Astrocyte of the spinal cord (primary cell): ENCODE results near the gene SLC17A7.
A peak's percentile ranks its signal among the peaks of the same experiment; 100 is the strongest.

Source experiments
- DNase-seq: peaks from one replicate; pipeline ENCODE4 v3.0.0; 2011; ENCODE audit warnings: low read depth, low spot score
- H3K4me3 ChIP-seq: 2 replicates; pipeline ENCODE4 v1.5.1; 2011; ENCODE audit warnings: low read depth, mild to moderate bottlenecking, low read length, moderate library complexity
- in situ Hi-C: cut with HindIII; loops from 2 replicates; pipeline ENCODE4 v1.10.0; 2017; ENCODE audit warnings: low sequenced_read_pairs
- TF ChIP-seq, protein P1 (sequence below): IDR thresholded peaks from 2 replicates; pipeline ENCODE4 v1.5.1; 2012; ENCODE audit warnings: low read depth, mild to moderate bottlenecking, low read length, inconsistent platforms

SLC17A7 gene

DNA sequence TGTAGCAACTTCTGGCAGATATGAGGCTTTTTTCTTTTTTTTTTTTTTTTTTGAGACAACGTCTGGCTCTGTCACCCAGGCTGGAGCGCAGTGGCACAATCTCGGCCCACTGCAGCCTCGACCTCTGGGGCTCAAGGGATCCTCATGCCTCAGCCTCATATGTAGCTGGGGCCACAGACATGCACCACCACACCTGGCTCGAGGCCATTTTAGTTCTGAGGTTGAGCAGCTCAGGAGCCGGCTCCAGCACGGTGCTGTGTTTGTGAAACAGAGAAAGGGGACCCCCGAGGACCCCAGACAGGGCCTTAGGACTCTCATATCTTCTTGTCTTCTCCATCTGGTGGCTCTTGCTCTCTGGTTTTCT, 29.3 kb upstream of the SLC17A7 start:
- DNase-seq = no peak
- TF ChIP-seq, protein P1, sequence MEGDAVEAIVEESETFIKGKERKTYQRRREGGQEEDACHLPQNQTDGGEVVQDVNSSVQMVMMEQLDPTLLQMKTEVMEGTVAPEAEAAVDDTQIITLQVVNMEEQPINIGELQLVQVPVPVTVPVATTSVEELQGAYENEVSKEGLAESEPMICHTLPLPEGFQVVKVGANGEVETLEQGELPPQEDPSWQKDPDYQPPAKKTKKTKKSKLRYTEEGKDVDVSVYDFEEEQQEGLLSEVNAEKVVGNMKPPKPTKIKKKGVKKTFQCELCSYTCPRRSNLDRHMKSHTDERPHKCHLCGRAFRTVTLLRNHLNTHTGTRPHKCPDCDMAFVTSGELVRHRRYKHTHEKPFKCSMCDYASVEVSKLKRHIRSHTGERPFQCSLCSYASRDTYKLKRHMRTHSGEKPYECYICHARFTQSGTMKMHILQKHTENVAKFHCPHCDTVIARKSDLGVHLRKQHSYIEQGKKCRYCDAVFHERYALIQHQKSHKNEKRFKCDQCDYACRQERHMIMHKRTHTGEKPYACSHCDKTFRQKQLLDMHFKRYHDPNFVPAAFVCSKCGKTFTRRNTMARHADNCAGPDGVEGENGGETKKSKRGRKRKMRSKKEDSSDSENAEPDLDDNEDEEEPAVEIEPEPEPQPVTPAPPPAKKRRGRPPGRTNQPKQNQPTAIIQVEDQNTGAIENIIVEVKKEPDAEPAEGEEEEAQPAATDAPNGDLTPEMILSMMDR = no peak
- in situ Hi-C loops = no loop called here
- no peak overlapping the region for H3K4me3 ChIP-seq

DNA sequence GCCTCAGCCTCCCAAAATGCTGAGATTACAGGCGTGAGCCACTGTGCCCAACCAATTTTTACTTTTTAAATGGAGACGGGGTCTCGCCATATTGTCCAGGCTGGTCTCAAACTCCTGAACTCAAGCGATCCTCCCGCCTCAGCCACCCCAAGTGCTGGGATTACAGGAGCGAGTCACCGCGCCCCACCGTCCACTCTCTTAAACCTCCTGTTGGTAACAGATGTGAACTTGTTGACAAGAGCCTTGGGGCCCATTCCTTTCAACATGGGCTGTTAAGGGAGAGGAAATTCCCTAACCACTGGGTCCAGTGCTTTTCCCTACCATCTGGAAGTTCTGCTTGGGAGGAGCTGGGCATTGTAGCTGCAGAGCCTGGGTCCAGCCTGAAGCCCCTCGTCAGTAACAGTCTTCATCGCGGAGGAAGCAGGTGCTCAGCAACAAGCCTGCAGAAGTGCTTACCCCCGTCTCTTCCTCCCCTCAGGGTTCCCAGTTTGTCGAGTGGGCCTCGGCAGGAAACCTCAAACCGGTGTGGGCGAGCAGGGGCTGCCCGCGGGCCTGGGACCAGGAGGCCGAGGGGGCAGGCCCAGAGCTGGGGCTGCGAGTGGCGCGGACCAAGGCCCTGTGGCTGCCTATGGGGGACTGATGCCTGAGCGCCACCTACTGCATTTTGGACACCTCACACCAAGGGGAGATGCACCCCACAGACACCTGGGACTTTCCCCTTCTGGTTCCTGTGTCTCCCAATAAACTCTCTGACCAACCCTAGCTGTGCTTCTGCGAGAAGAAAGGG, 28.7 kb upstream of the SLC17A7 start:
- in situ Hi-C loops = no loop called here
- H3K4me3 ChIP-seq = no peak overlapping the region
- TF ChIP-seq, protein P1 = peak; percentile 17
- DNase-seq = no peak

DNA sequence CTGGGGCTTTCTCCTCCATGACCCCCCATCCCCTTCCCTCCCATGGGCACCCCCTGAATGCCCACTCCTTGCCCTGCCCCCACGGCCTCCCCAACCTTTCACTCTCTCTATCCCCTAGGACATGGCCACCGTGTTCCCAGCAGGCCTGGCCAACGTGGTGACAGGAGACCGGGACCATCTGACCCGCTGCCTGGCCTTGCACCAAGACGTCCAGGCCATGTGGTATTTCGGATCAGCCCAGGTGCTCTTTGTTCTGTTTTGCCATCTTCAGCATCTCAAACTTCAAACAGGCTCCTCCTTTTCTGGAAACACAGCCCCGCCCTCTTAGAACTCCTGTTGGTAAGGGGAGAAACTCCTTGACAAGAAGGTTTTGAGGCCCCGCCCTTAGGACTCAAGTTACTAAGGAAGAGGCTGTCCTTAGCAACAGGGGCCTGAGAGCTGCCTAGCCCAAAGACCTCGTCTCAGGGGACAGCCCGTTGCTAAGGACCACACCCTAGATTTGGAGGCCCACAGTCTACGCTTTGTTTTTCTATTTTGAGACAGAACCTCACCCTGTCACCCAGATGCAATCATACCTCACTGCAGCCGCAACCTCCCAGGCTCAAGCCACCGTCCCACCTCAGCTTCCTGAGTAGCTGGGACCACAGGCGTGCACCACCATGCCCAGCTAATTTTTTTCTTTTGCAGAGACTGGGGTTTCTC, 27.6 kb upstream of the SLC17A7 start:
- in situ Hi-C loops = no loop called here
- H3K4me3 ChIP-seq = no peak overlapping the region
- peak; percentile 46 for DNase-seq
- TF ChIP-seq, protein P1 = no peak

DNA sequence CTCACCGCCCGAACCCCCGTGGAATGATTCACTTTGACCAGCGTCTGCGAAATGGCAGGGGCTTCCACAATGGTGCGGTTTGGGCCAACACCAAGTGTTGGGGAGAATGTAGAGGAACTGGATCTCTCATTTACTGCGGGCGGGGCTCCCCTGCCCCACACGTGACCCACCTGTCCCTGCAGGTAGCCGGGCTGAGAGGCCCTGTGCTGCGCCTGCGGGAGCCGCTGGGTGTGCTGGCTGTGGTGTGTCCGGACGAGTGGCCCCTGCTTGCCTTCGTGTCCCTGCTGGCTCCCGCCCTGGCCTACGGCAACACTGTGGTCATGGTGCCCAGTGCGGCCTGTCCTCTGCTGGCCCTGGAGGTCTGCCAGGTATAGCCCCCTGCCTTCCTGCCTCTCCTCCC, 26.9 kb upstream of the SLC17A7 start:
- in situ Hi-C loops = no loop called here
- H3K4me3 ChIP-seq = no peak overlapping the region
- TF ChIP-seq, protein P1 = no peak
- DNase-seq = no peak

DNA sequence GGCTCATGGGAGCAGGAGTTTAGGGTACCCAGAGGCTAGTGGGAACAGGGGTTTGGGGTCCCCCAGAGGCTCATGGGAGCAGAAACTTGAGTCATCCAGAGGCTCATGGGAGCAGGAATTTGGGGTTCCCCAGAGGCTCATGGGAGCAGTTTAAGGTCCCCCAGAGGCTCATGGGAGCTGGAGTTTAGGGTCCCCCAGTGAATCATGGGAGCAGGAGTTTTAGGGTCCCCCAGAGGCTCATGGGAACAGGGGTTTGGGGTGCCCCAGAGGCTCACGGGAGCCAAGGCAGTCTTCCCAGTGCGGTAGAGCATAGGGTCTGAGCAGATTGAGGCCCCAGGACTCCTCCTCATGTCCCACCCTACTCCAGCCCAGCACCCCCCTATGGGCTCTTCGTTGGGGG, 24.0 kb upstream of the SLC17A7 start:
- in situ Hi-C loops = no loop called here
- DNase-seq = no peak
- TF ChIP-seq, protein P1 = no peak
- H3K4me3 ChIP-seq = no peak overlapping the region

DNA sequence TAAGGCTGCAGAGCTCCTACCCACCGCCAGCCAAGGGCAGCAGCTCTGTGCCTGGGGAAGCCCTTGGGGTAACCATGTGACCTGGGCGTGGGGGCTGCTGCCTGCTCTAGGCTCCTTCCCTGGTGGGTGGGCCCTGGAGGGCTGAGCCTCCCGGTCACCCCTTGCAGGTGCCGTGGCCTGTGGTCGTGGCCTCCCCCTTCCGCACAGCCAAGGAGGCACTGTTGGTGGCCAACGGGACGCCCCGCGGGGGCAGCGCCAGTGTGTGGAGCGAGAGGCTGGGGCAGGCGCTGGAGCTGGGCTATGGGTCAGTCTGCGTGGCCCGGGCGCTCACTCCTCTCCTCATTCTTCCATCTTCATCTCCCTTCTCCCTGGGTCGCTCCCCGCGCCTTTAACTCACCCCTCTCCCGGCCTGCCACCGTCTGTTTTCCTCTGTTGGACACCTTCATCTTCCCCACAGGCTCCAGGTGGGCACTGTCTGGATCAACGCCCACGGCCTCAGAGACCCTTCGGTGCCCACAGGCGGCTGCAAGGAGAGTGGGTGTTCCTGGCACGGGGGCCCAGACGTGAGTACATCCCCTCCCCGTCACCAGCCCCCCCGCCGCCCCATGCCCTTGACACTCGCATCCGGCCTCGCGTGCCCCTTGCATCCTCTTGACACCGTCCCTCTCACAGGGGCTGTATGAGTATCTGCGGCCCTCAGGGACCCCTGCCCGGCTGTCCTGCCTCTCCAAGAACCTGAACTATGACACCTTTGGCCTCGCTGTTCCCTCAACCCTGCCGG, 22.8 kb upstream of the SLC17A7 start:
- H3K4me3 ChIP-seq = no peak overlapping the region
- TF ChIP-seq, protein P1 = no peak
- in situ Hi-C loops = no loop called here
- no peak for DNase-seq
